Measurements from ENCODE around the gene SMIM10. TPM values are rescaled to one million over a fixed set of nuclear protein-coding genes. Genes with fewer than 3 reads are reported as not detected.

Gene SMIM10
- total and polyA plus RNA-seq, 2 donors from 2014 or later: 5.2 to 6.5 TPM

GRCh38 chrX:134969726-134970125, 21.1 kb upstream of the SMIM10 start:
- Histone ChIP-seq H3K4me3 (ENCODE audit: low read length in 3 of 3) (no peak overlapping the region), H3K27ac (ENCODE audit: low read depth in 2 of 2, low read length in 2 of 2) (no peak overlapping the region), H3K9me3 (ENCODE audit: control insufficient read depth in 2 of 3, insufficient read depth in 1 of 3, low read length in 3 of 3) (no peaks in the 10 kb centered on the region), H3K27me3 (ENCODE audit: control insufficient read depth, insufficient read depth, low read length) (no peaks in the 10 kb centered on the region), H3K36me3 (ENCODE audit: control insufficient read depth in 2 of 3, insufficient read depth in 3 of 3, low read length in 3 of 3) (no peaks in the 10 kb centered on the region), H3K9ac (ENCODE audit: low read length in 3 of 3) (no peak overlapping the region), H3K4me1 (ENCODE audit: control insufficient read depth in 2 of 3, insufficient read depth in 2 of 3, low read depth in 1 of 3, low read length in 3 of 3) (no peaks in the 10 kb centered on the region)
- DNase-seq (no peak), FAIRE-seq (no peak)
- intact Hi-C loops (cut with DNase I): no loop called here
- no peak for TF ChIP-seq CTCF (IDR thresholded peaks at IDR 0.05; ENCODE audit: borderline replicate concordance, extremely low read depth, insufficient read depth)

- Histone ChIP-seq H3K9me3 (ENCODE audit: control insufficient read depth in 2 of 3, insufficient read depth in 1 of 3, low read length in 3 of 3) (no peaks in the 10 kb centered on the region), H3K36me3 (ENCODE audit: control insufficient read depth in 2 of 3, insufficient read depth in 3 of 3, low read length in 3 of 3) (no peaks in the 10 kb centered on the region), H3K9ac (ENCODE audit: low read length in 3 of 3) (no peak overlapping the region), H3K4me1 (ENCODE audit: control insufficient read depth in 2 of 3, insufficient read depth in 2 of 3, low read depth in 1 of 3, low read length in 3 of 3) (no peaks in the 10 kb centered on the region), H3K4me3 (ENCODE audit: low read length in 3 of 3) (no peak overlapping the region), H3K27me3 (ENCODE audit: control insufficient read depth, insufficient read depth, low read length) (no peaks in the 10 kb centered on the region), H3K27ac (ENCODE audit: low read depth in 2 of 2, low read length in 2 of 2) (no peak overlapping the region)
- intact Hi-C loops (cut with DNase I): no loop called here
- DNase-seq: no peak
- no peak for TF ChIP-seq CTCF (IDR thresholded peaks at IDR 0.05; ENCODE audit: borderline replicate concordance, extremely low read depth, insufficient read depth)
- FAIRE-seq: no peak
Measured at GRCh38 chrX:134971926-134972325, 18.9 kb upstream of the SMIM10 start.

- no peak overlapping the region for H3K27ac ChIP-seq (ENCODE audit: low read depth in 2 of 2, low read length in 2 of 2)
- no peak for TF ChIP-seq CTCF (IDR thresholded peaks at IDR 0.05; ENCODE audit: borderline replicate concordance, extremely low read depth, insufficient read depth)
- H3K4me1 ChIP-seq (ENCODE audit: control insufficient read depth in 2 of 3, insufficient read depth in 2 of 3, low read depth in 1 of 3, low read length in 3 of 3): no peaks in the 10 kb centered on the region
- H3K36me3 ChIP-seq (ENCODE audit: control insufficient read depth in 2 of 3, insufficient read depth in 3 of 3, low read length in 3 of 3): no peaks in the 10 kb centered on the region
- FAIRE-seq (no peak), DNase-seq (no peak)
- H3K9me3 ChIP-seq (ENCODE audit: control insufficient read depth in 2 of 3, insufficient read depth in 1 of 3, low read length in 3 of 3): no peaks in the 10 kb centered on the region
- intact Hi-C loops (cut with DNase I): no loop called here
- H3K9ac ChIP-seq (ENCODE audit: low read length in 3 of 3): no peak overlapping the region
- H3K27me3 ChIP-seq (ENCODE audit: control insufficient read depth, insufficient read depth, low read length): no peaks in the 10 kb centered on the region
- no peak overlapping the region for H3K4me3 ChIP-seq (ENCODE audit: low read length in 3 of 3)
Measured at GRCh38 chrX:134975516-134975915, 15.3 kb upstream of the SMIM10 start.

- H3K9ac ChIP-seq (ENCODE audit: low read length in 3 of 3): no peak overlapping the region
- no peak for TF ChIP-seq CTCF (IDR thresholded peaks at IDR 0.05; ENCODE audit: borderline replicate concordance, extremely low read depth, insufficient read depth)
- FAIRE-seq (no peak), DNase-seq (no peak)
- H3K36me3 ChIP-seq (ENCODE audit: control insufficient read depth in 2 of 3, insufficient read depth in 3 of 3, low read length in 3 of 3): no peaks in the 10 kb centered on the region
- intact Hi-C loops (cut with DNase I): no loop called here
- no peaks in the 10 kb centered on the region for H3K27me3 ChIP-seq (ENCODE audit: control insufficient read depth, insufficient read depth, low read length)
- no peak overlapping the region for H3K4me3 ChIP-seq (ENCODE audit: low read length in 3 of 3)
- no peak overlapping the region for H3K27ac ChIP-seq (ENCODE audit: low read depth in 2 of 2, low read length in 2 of 2)
- no peaks in the 10 kb centered on the region for H3K9me3 ChIP-seq (ENCODE audit: control insufficient read depth in 2 of 3, insufficient read depth in 1 of 3, low read length in 3 of 3)
- no peaks in the 10 kb centered on the region for H3K4me1 ChIP-seq (ENCODE audit: control insufficient read depth in 2 of 3, insufficient read depth in 2 of 3, low read depth in 1 of 3, low read length in 3 of 3)
Measured at GRCh38 chrX:134981910-134982309, 8.9 kb upstream of the SMIM10 start.
